NCI-H2227 (cell line): Measurements from ENCODE around the gene MYOM1.
"Not testable (repeated sequence)": the region's sequence is repeated elsewhere in the genome, so short reads cannot be mapped to it uniquely, and the experiment has no call there.

Experiments used
- DNase-seq: peaks from one replicate; lab custom pipeline; 2025; ENCODE audit not compliant: unreplicated experiment; lab: John Stamatoyannopoulos, UW

Gene MYOM1

GRCh38 chr18:3221496-3221895, 1.7 kb upstream of the MYOM1 start:
- DNase-seq, result no peak

- not testable (repeated sequence) for DNase-seq
Observed at GRCh38 chr18:3220868-3221267, 1.1 kb upstream of the MYOM1 start.

DNA sequence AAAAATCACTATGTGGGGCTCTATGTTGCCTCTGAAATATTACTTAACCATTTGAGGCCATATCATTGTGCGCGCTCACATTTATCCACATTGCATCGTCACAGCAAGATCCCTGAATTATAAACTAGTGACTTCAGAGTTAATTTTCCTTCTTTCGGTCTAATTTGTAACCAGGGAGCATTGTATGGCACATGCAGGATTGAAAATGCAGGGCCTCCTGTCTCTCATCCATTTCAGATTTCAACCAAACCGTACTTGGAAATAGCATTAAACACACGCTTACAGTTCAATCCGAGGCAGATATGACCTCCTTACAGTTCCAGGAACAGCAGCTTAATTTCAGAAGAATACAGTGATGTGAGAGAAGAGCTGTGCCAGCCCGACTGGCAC, 532 bp downstream of the MYOM1 start:
- DNase-seq, result no peak

DNA sequence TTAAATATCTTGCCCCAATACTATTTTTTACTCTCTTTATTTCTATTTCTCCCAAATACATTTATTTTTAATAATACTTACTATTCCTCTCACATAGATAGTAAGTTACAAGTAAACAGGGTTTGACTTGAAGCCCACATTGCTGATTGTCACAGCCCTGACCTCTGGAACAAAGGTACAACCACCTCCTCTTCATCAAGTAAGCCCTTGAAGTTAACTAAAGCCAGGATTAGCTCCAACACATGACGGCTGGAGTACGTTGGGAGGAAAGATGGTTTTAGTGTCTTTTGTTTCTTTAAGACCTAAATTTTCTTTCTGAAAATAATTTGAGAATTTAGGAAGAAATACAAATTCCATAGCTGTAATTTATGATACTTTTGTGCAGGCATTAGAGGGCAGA, 949 bp downstream of the MYOM1 start:
- no peak for DNase-seq

DNA sequence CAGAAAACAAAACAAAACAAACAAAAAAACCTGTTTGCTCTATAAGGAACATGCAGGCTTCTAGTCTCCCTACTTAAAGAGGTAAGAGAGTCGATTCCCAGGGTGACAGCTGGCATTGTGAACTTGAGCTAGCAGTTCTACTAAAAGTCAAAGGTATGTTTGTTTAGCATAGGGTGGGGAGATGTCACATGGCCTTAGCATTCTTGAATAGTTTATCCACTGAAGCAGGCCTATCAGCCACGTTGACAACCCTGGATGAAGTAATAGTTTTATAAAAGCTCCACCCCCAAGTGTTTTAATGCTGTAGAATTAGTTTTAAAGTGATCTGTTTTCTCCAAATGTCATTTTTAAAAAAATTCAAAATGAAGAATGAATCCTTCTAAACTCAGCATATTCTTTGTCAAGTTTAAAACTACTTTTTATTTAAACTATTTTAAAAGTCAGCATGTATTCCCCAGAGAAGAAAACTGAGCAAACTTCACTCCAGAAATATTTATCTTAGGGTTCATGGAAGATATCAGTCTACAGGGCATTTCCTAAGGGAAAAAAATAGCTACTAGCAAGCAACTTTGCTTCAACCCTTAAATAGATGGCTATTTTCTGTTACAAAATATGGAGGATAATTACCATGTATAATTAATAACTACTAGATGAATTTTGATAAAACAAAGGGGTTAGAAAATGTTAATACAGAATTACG, 1.7 kb downstream of the MYOM1 start:
- no peak for DNase-seq

DNA sequence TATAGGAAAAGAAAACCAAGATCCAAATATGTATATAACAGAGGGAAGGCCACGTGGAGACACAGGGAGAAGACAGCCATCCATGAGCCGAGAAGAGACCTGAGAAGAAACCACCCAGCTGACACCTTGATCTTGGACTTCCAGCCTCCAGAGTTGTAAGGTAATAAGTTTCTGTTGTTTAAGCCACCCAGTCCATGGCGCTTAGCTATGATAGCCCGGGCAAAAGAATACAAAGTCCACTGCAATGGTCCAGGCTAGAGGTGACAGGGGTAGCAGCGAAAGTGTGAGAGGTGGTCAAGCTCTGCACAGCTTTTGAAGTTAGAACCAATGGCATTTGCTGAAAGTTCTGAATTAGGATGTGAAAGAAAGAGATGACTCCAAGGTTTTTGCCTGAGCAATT, 2.8 kb downstream of the MYOM1 start:
- no peak for DNase-seq

DNA sequence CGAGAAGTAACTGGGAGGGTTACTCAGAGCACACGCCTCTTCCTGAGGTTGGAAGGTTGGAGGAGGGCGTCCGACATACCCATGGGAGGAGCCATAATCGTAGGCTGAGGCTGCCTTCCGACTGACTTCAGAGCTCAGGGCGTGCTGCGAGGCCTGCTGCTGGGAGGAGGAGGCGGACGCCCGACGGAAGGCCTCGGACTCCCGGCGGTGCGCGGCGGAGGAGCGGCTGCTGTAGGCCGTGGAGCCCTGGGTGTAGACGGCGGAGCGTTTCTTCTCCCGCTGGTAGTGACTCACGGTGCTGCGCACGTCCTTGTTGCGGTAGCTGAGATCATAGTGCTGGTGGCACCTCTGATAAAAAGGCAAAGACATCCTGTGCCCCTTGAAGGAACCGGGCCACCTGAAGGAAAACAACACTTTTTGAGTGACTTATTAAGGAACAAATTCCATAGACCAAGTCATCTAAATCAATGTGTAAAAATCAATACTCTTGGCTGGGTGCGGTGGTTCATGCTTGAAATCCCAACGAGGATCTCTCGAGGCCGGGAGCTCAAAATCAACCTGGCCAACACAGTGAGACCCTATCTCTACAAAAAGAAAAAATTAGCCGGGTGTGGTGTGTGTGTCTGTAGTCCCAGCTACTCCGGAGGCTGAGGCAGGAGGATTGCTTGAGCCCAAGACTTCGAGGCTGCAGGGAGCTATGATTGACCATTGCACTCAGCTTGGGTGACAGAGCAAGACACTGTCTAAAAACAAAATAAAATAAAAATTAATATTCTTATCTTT, 4.7 kb downstream of the MYOM1 start:
- no peak for DNase-seq

- DNase-seq, result no peak
Observed at GRCh38 chr18:3213300-3214059, 6.3 kb downstream of the MYOM1 start.

DNA sequence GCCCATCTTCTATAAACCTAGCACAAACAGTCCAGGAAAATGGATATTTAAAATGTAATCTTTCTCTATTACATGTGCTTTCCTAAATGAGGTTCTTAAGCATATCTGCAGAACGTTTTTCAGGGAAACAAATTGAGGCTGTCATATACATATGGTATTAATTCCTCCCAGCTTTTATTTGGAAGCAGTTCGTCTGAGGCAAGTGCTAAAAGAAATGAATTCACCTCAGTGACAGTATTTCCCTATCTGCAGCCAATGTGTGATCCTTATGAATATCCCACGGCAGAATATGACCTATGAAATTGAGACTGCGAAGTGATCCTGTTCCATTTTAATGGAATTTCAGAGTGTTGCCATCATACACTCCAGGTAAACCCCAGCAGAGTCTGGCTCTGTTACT, 7.1 kb downstream of the MYOM1 start:
- DNase-seq, result no peak

- peak; percentile 61 for DNase-seq
Observed at GRCh38 chr18:3211236-3211992, 8.4 kb downstream of the MYOM1 start.

DNA sequence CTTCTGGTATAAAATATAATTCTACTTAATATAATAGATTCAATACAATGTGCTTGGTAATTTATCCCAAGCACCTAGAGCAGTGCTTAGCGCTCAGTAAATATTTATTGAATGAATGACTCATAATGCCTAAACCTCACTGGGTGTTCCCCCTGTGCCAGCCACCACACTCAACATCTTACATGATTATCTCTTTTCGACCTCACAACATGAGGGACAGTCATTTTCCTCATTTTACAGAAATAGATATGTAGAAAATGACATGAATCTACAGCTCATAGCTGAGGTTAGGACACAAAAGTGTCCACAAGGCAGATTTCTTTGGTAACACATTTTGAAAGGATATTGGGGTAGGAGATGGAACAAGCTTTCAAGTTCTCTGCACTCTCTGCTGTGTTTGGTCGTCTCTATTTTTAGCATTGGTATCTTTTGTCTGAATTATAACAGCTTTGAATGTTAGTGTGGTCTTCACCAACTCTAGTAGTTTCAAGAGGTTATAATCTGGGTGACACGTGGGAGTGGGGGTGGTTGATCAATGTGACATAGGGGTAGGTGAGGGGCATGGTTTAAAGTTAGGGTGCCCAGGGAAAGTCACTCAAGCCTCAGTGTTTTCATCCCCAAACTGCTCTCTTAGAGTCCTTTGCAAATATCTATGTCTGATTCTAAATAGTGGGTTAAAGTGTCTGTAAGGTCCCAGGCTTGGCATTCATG, 9.8 kb downstream of the MYOM1 start:
- no peak for DNase-seq

DNA sequence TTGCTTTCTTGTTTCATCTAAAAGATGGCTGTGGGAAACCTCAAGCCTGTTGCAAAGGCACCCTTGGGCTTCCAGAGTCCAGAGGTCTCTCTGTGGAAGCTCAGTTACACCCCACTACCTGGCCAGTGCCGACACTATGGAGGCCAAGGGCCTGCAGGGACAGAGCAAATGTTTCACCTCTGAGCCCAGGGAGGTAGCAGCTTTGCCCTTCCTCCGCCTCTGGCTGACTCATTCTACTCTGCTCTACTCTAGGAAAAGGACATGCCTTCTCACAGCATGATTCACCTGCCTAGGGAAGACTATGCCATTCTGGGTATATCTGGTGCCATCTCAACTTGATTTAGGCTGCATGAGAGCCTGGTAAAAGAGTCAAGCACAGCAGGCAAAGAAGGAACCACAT, 12.2 kb downstream of the MYOM1 start:
- no peak for DNase-seq

- no peak for DNase-seq
Observed at GRCh38 chr18:3205239-3205638, 14.5 kb downstream of the MYOM1 start.

- DNase-seq, result no peak
Observed at GRCh38 chr18:3199942-3200645, 19.7 kb downstream of the MYOM1 start.

- not testable (repeated sequence) for DNase-seq
Observed at GRCh38 chr18:3198260-3198860, 21.4 kb downstream of the MYOM1 start.

- no peak for DNase-seq
Observed at GRCh38 chr18:3194947-3195612, 24.7 kb downstream of the MYOM1 start.

DNA sequence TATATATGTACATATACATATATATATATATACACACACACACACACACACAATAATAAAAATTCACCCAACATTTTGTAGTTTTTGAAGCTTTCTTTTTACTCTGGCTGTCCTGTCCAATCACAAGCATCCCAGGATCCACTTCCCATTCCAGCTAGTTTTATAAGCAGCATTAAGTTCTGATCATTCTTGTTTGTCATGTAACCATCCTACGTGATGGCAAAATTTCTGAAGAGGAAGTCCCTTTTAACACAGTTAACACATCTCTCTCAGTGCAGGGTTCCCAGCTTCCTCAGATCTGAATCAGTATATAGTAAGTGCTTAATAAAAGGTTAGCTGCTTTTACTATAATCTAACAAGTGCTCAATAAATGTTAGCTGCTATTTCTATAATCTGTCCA, 26.4 kb downstream of the MYOM1 start:
- no peak for DNase-seq

- no peak for DNase-seq
Observed at GRCh38 chr18:3192752-3193151, 27.0 kb downstream of the MYOM1 start.

- no peak for DNase-seq
Observed at GRCh38 chr18:3192286-3192685, 27.5 kb downstream of the MYOM1 start.
